ENCODE results near the gene SCTR.

SCTR gene

GRCh38 chr2:119520696-119521432 is 3.4 kb downstream of the SCTR start:
- DNase-seq (ENCODE audit: low spot score): no peak
- no peak for TF ChIP-seq CTCF (IDR thresholded peaks at IDR 0.05; ENCODE audit: extremely low read depth, insufficient read depth, missing control alignments)
- in situ Hi-C loops (cut with MboI; ENCODE audit: low pct_unique_long_range_greater_than_20kb, low sequenced_read_pairs, unreplicated experiment): no loop called here

- in situ Hi-C loops (cut with MboI; ENCODE audit: low pct_unique_long_range_greater_than_20kb, low sequenced_read_pairs, unreplicated experiment): no loop called here
- no peak for TF ChIP-seq CTCF (IDR thresholded peaks at IDR 0.05; ENCODE audit: extremely low read depth, insufficient read depth, missing control alignments)
- no peak for DNase-seq (ENCODE audit: low spot score)
Observed at GRCh38 chr2:119519057-119519408, 5.2 kb downstream of the SCTR start.

- no peak for DNase-seq (ENCODE audit: low spot score)
- in situ Hi-C loops (cut with MboI; ENCODE audit: low pct_unique_long_range_greater_than_20kb, low sequenced_read_pairs, unreplicated experiment): no loop called here
- no peak for TF ChIP-seq CTCF (IDR thresholded peaks at IDR 0.05; ENCODE audit: extremely low read depth, insufficient read depth, missing control alignments)
Observed at GRCh38 chr2:119518401-119519056, 5.8 kb downstream of the SCTR start.

GRCh38 chr2:119517433-119517832 is 6.8 kb downstream of the SCTR start:
- TF ChIP-seq CTCF (IDR thresholded peaks at IDR 0.05; ENCODE audit: extremely low read depth, insufficient read depth, missing control alignments): peak; percentile 81
- peak; percentile 79 for DNase-seq (ENCODE audit: low spot score)
- in situ Hi-C loops (cut with MboI; ENCODE audit: low pct_unique_long_range_greater_than_20kb, low sequenced_read_pairs, unreplicated experiment): no loop called here

- in situ Hi-C loops (cut with MboI; ENCODE audit: low pct_unique_long_range_greater_than_20kb, low sequenced_read_pairs, unreplicated experiment): no loop called here
- no peak for TF ChIP-seq CTCF (IDR thresholded peaks at IDR 0.05; ENCODE audit: extremely low read depth, insufficient read depth, missing control alignments)
- DNase-seq (ENCODE audit: low spot score): no peak
Observed at GRCh38 chr2:119516121-119516520, 8.2 kb downstream of the SCTR start.

GRCh38 chr2:119513832-119514231 is 10.5 kb downstream of the SCTR start:
- TF ChIP-seq CTCF (IDR thresholded peaks at IDR 0.05; ENCODE audit: extremely low read depth, insufficient read depth, missing control alignments): no peak
- in situ Hi-C loops (cut with MboI; ENCODE audit: low pct_unique_long_range_greater_than_20kb, low sequenced_read_pairs, unreplicated experiment): no loop called here
- no peak for DNase-seq (ENCODE audit: low spot score)
